SK-N-MC (cell line): ENCODE results near the gene FLCN.

Experiments used
- EZH2 ChIP-seq: fragments of 200-600 bp; sonication (generic); IDR thresholded peaks from one replicate; pipeline ENCODE4 v1.6.1; 2017; ENCODE audit warnings: antibody characterized with exemption
- POLR2AphosphoS5 ChIP-seq: IDR thresholded peaks from 2 replicates; pipeline ENCODE4 v1.6.1; 2012; ENCODE audit warnings: mild to moderate bottlenecking, low read depth, low read length, borderline replicate concordance

DNA sequence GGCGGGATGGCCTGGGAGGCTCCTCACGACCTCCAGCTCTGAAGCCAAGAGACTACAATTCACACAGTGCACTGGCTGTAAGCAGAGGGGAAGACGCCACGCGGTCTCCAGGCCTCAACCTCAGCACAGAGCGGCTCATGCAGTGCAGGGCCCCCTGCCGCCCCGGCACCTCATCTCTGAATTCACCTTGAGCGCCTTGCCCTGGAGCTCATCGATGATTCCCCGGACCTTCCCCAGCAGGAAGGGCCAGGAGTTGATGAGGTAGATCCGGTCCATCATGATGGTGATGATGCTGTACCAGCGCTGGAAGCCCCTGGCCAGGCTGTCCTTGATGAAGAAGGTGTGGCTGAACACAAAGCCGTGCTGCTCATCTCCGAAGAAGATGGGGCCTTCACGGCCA lies 13.2 kb downstream of the FLCN start:
- TF ChIP-seq POLR2AphosphoS5 (no peak), EZH2 (no peak)
